IMR-90 (cell line): ENCODE measurements around the gene LBH.

Experiments used
- CTCF ChIP-seq: conservative IDR thresholded peaks from 2 replicates; pipeline ENCODE4 v1.5.1; 2012; ENCODE audit warnings: mild to moderate bottlenecking, low read depth, low read length, improper control_type of control experiment
- RFX5 ChIP-seq: IDR thresholded peaks from 2 replicates; pipeline ENCODE4 v1.8.0; 2012; ENCODE audit warnings: low read depth, mild to moderate bottlenecking, low read length, moderate library complexity
- TF ChIP-seq, protein P1 (sequence below): fragments of 150-350 bp; IDR thresholded peaks from 2 replicates; pipeline ENCODE4 v1.6.1; 2016; ENCODE audit warnings: low read depth, mild to moderate bottlenecking, low read length, moderate library complexity, borderline replicate concordance

- TF ChIP-seq RFX5 (no peak), CTCF (no peak)
- TF ChIP-seq, protein P1, sequence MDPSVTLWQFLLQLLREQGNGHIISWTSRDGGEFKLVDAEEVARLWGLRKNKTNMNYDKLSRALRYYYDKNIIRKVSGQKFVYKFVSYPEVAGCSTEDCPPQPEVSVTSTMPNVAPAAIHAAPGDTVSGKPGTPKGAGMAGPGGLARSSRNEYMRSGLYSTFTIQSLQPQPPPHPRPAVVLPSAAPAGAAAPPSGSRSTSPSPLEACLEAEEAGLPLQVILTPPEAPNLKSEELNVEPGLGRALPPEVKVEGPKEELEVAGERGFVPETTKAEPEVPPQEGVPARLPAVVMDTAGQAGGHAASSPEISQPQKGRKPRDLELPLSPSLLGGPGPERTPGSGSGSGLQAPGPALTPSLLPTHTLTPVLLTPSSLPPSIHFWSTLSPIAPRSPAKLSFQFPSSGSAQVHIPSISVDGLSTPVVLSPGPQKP = no peak
These were observed 8.5 kb upstream of the LBH start for GRCh38 chr2:30222636-30223360.
